ENCODE measurements around the gene BTG1. TPM values are rescaled to one million over a fixed set of nuclear protein-coding genes. Genes with fewer than 3 reads are reported as not detected.

BTG1 gene
- total and polyA plus RNA-seq, 8 donors: 29.0 to 183 (median 127) TPM

GRCh38 chr12:92132288-92132687, 13.4 kb downstream of the BTG1 start:
- Histone ChIP-seq H3K36me3 (no peaks in the 10 kb centered on the region), H3K4me3 (no peak overlapping the region), H3K9me3 (no peaks in the 10 kb centered on the region), H3K27me3 (no peaks in the 10 kb centered on the region), H3K4me1 (peaks cover 21 to 58% (median 56%) of the 10 kb centered on the region in 3 donors), H3K27ac (peak overlapping the region in 2 of 4 donors; percentile 65 to 100)
- DNase-seq (no peak), FAIRE-seq (no peak), ATAC-seq (no peak)
- 88 to 94% methylated on average over 1 of the region's 1 CpG for WGBS, 2 donors
- intact Hi-C loops (cut with DNase I): loop anchor here in 1 of 3 donors (10.0 kb wide), 1 partner anchor 47 kb away; no protein-coding TSS in a partner anchor
- TF ChIP-seq, protein P1, sequence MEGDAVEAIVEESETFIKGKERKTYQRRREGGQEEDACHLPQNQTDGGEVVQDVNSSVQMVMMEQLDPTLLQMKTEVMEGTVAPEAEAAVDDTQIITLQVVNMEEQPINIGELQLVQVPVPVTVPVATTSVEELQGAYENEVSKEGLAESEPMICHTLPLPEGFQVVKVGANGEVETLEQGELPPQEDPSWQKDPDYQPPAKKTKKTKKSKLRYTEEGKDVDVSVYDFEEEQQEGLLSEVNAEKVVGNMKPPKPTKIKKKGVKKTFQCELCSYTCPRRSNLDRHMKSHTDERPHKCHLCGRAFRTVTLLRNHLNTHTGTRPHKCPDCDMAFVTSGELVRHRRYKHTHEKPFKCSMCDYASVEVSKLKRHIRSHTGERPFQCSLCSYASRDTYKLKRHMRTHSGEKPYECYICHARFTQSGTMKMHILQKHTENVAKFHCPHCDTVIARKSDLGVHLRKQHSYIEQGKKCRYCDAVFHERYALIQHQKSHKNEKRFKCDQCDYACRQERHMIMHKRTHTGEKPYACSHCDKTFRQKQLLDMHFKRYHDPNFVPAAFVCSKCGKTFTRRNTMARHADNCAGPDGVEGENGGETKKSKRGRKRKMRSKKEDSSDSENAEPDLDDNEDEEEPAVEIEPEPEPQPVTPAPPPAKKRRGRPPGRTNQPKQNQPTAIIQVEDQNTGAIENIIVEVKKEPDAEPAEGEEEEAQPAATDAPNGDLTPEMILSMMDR (IDR thresholded peaks at IDR 0.05): no peak

DNA sequence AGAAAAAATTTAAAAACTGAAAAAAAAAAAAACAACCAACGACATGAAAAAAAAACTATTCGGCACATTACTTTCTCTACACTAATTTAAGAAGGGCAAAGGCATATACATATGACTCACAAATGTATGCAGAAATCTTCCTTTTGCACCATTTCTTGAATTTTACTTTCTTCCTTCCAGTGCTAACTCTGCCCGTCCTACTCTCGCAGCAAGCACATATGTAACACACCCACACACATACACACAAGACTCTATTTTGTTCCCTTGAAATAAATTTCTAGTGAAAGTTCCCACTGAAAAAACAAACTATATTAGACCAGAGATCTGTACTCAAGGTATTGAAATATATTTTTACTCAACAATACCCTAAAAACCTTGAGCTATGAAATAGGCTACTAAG, 14.6 kb downstream of the BTG1 start:
- TF ChIP-seq, protein P1 (IDR thresholded peaks at IDR 0.05): no peak
- WGBS, 2 donors: 82 to 94% methylated on average over 4 of the region's 4 CpGs
- Histone ChIP-seq H3K9me3 (no peaks in the 10 kb centered on the region), H3K27me3 (no peaks in the 10 kb centered on the region), H3K4me3 (no peak overlapping the region), H3K27ac (no peak overlapping the region), H3K36me3 (no peaks in the 10 kb centered on the region), H3K4me1 (peaks cover 21 to 46% (median 44%) of the 10 kb centered on the region in 3 donors)
- no peak for ATAC-seq
- no peak for FAIRE-seq
- no peak for DNase-seq
- intact Hi-C loops (cut with DNase I): loop anchor here in 1 of 3 donors (10.0 kb wide), 1 partner anchor 46 kb away; no protein-coding TSS in a partner anchor

DNA sequence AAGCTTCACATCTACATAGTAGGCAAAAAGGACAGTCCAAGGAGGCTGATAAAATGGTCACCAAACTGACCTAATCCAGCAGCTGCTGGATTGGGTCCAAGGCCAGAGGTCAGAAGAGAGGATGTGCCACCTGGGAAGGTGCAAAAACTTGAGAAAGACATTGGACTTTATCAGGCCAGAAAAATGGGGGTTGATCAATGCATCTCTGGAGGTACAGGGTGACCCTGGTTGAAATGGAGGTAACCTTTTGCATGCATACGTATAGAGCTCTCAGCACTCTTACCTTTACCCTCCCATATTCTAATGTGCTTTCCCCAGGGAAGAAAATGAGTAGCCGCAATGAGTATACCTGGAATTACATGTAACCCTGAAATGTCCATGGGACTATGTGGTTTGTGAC, 16.0 kb downstream of the BTG1 start:
- intact Hi-C loops (cut with DNase I): loop anchor here in 1 of 3 donors (10.0 kb wide), 1 partner anchor 45 kb away; no protein-coding TSS in a partner anchor

GRCh38 chr12:92128612-92129011, 17.0 kb downstream of the BTG1 start:
- Histone ChIP-seq H3K4me1 (peaks cover 9 to 25% (median 24%) of the 10 kb centered on the region in 3 donors), H3K27me3 (no peaks in the 10 kb centered on the region), H3K9me3 (no peaks in the 10 kb centered on the region), H3K4me3 (no peak overlapping the region), H3K36me3 (no peaks in the 10 kb centered on the region), H3K27ac (no peak overlapping the region)
- ATAC-seq (no peak), DNase-seq (no peak), FAIRE-seq (no peak)
- intact Hi-C loops (cut with DNase I): no loop called here
- WGBS, 2 donors: 53 to 84% methylated on average over 1 of the region's 1 CpG
- TF ChIP-seq, protein P1 (IDR thresholded peaks at IDR 0.05): no peak

More for the DNA sequence above, 16.0 kb downstream of the BTG1 start:
- DNase-seq: no peak
- no peaks in the 10 kb centered on the region for H3K9me3 ChIP-seq
- 96 to 98% methylated on average over 2 of the region's 2 CpGs for WGBS, 2 donors
- H3K36me3 ChIP-seq: no peaks in the 10 kb centered on the region
- no peak for ATAC-seq
- peaks cover 19 to 35% (median 34%) of the 10 kb centered on the region in 3 donors for H3K4me1 ChIP-seq
- no peak overlapping the region for H3K27ac ChIP-seq
- H3K27me3 ChIP-seq: no peaks in the 10 kb centered on the region
- H3K4me3 ChIP-seq: no peak overlapping the region
- FAIRE-seq: no peak
- TF ChIP-seq, protein P1 (IDR thresholded peaks at IDR 0.05): no peak

- H3K36me3 ChIP-seq: no peaks in the 10 kb centered on the region
- no peaks in the 10 kb centered on the region for H3K9me3 ChIP-seq
- peaks cover 0 to 16% (median 5%) of the 10 kb centered on the region in 3 donors for H3K4me1 ChIP-seq
- ATAC-seq (peak in 1 of 4 donors; percentile 15), FAIRE-seq (no peak), DNase-seq (no peak)
- H3K27ac ChIP-seq: peak overlapping the region in 1 of 4 donors; percentile 6
- intact Hi-C loops (cut with DNase I): no loop called here
- TF ChIP-seq, protein P1 (IDR thresholded peaks at IDR 0.05): no peak
- H3K27me3 ChIP-seq: no peaks in the 10 kb centered on the region
- 75 to 86% methylated on average over 6 of the region's 6 CpGs for WGBS, 2 donors
- H3K4me3 ChIP-seq: no peak overlapping the region
Observed at GRCh38 chr12:92124689-92125029, 21.0 kb downstream of the BTG1 start.
